Activated CD4-positive, alpha-beta T cell treated with anti-CD3 and anti-CD28 coated beads, Interleukin-2, amount 50 U/mL, for 24 hours (primary cell): ENCODE results near the gene TDP1.

Experiments used
- DNase-seq, 2 donors: peaks; one replicate each; pipeline ENCODE4 v3.0.0-alpha.2; 2020; ENCODE audit warnings: low read depth in 1 of 2, low spot score in 1 of 2

The TDP1 gene

DNA sequence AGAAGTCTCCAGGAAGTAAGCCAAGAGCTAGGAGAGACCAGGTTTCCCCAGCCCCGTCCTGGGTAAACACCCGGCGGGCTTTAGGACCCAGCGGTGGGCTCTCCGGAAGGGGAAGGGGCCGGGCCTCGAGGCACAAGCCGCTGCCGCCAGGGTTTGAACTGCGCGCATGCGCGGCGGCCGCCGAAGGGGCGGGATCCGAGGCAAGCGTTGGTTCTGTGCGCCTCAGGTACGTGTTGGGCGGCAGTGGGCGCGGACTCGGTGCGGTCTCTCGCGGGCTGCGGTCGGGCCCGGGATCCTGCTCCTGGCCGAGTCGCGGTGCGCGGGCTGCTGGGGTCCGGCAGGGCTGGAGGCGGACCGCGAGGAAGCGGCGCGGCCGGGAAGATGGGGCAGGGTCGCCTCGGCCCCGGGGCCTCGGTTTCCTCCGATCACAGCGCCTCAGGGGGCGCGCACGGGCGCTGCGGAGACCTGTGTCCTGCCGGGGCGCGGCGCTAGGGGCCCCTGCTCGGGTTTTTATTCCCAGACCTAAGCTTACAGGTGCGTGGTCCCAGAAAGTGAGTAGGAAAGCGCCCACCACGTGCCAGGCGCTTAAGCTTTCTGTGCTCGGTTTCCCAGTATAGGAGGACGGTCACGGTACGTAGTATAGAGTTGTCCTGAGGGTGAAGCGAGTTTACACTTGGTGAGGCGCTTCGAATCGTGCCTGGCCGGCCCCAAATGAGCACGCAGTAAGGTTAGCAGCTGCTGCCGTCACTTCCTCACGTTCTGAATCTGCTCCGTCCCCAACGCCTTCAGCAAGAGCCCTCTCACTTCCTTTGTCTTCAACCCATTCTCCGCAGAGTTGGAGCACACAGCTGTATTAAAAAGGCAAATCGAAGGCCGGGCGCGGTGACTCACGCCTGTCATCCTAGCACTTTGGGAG, at the start of gene TDP1:
Gene TDP1 (plus strand): TSS at position 183 of the 916 bp plus-strand sequence. CDS start 7,188 bp downstream, outside the sequence.
- peak; percentile 88 to 95 for DNase-seq

DNA sequence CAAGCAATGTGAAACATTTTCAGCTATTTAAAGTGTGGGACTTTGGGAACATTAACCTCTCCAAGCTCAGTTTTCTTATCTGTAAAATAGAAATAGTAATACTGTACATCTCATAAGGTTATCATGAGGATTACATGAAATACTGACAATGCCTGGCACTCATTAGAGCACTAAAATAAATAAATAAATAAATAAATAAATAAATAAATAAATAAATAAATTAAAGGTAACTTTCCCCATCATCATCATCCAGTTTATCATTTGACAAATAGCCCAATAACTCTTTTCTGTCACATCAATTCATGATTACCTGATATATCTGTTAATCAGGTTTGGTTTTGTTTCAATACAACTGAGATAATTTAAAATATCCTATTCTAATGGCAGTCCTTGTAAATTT, 49.7 kb upstream of the TDP1 start:
- no peak for DNase-seq

DNA sequence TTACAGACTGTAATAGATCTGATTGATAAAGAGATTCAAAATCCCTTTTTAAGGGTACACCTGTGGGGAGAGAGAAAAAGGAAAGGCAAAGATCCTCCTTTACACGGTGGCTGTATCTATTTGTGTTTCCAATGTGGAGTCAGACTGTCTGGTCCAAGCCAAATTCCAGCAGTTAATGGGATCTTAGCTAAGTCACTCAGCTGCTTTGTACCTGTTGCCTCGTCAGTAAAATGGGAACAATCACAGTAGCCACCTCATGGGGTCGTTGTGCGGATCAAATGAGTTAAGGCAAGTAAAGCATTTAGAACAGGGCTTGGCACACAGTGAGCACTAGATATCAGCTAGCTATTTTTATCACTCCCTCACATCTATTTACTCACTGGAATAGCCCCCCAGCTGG, 48.1 kb upstream of the TDP1 start:
- DNase-seq: no peak

DNA sequence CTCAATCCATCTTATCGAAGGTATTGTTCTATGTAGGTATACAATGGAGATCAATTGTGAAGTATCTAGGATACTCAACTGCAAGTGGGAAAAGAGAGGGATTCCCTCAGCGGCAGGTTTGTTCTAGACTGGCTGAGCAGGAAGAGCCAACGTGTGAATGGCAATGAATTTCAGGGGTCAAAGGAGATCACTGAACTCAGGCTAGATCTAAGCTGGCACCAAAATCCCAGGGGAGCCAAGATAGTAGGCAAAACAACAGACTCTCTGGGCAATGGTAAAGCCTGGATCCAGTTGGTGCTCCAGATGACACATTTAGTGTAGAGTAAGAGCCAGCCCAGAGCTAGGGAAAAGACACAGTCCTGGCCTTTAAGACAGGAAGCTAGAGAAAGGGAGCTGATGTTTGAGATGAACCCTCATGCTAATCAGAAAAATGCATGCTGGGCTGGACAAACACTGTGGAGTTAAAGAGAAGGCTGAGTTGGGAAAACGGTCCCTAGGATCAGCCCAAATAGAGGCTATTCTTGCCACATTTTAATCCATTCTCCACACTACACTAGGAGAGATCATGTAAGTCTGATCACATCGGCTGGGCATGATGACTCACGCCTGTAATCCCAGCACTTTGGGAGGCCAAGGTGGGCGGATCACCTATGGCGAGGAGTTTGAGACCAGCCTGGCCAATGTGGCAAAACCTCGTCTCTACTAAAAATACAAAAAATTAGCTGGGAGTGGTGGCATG, 46.8 kb upstream of the TDP1 start:
- DNase-seq: no peak

DNA sequence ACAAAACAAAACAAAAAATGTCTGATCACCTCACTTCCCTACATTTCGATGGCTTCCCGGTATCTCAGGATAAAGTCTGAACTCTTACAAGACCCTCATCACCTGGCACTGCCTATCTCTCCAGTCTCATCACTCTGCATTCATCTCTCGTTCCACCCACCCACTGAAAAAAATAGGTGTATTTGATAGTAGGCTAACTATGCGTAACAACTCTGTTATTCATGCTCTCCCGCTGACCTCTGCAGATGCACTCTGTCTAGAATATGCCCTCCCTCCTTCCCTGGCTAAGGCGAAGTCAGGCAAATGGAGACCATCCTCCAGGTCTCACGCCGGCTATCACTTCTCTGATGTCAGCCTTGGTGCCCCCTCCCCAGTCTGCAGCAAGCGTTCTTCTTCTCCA, 46.1 kb upstream of the TDP1 start:
- DNase-seq: no peak

DNA sequence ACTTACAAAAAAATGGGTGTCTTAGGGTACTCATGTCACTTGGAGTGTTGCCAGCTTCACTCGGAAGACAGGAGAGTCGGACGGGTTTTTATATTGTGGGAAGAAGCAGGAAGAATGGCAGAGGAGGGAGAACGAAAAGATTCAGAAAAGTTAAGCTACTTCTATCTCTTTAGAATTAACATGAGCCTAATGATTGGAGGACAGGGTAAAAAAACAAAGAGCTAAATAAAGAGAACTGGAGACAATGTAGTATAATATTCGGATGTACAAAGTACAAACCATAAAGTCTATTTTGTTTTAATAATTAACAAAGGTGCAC, 45.1 kb upstream of the TDP1 start:
- no peak for DNase-seq

DNA sequence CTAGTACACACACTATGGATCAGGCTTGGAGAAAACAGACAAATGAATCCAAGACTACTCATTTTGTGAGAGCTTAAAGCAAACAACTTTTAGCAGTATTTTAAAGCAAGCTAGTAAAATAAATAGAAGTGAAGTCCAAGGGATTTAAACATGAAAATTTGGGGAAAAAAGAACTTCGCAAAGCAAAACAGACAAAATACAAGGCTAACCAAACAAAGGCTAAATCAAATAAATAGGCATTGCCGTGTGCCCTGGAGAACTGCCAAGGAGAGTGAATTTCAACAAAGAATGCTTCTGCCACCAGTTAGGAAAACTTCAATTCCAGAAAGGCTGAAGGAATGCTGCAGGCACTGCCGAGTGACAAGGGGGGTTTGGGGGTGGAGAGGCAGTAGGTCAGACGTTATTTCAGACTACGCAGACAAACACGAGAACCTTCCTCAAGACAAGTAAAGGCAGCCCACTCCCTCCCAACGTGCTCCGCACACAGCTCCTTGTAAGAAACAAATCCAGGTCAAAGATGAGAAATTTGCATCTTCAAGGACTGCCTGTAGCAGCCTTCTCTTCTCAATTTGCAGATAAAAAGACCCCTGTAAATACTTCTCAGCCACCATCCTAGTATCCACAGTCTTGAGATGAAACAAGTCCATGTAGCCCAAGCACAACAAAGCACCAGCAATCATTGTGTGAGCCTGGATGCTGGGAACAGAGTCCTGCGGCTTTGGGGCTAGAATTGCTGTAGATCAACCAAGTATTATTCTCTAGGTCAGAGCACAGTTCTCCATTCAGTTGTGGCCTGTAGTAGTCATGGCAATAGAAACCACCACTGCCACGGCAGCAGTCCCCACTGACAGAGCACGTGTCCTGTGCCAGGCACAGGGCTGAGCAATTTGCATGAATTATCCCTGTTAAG, 44.5 kb upstream of the TDP1 start:
- DNase-seq: no peak

DNA sequence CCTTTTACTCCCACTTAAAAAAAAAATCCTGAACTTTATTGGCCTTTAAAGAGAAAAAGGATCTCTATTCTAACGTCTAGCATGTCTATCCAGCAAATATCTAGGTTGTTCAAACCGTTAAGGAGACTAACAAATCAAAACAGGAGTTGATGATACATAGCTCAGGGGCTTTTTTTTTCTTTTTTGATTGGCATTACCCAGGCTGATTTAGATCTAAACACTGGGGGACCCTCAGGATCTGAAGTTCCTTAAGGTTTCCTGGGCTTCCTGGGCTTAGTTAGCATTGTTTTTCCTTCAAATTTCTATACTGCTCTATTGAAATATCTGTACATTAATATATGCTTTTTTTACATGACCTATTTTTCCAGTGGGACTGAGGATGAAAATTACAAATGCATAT, 43.5 kb upstream of the TDP1 start:
- DNase-seq: no peak

DNA sequence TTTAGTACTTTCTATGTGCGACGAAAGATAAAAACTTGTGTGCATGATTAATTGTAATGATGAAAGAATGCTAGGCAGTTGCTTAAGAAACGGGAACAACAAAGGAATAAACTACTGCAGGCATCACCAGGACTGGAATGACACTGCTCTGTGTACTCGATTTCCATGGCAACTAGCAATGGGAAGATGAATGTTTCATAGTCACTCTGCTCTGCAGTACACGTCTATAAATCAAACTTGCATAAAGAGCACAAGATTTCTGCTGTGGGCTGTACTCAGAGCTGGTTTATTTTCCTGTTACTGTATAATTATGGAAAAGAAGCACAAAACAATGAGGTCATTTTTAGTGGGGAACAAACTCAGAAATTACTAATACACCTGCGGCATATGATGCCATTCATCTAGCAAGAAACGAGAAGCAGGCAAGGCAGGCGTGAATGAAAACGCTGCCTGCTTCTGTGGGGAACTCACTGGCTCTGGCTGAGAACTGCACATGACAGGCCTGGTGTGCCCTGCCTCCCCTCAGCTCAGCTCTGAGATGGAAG, 43.0 kb upstream of the TDP1 start:
- no peak for DNase-seq

DNA sequence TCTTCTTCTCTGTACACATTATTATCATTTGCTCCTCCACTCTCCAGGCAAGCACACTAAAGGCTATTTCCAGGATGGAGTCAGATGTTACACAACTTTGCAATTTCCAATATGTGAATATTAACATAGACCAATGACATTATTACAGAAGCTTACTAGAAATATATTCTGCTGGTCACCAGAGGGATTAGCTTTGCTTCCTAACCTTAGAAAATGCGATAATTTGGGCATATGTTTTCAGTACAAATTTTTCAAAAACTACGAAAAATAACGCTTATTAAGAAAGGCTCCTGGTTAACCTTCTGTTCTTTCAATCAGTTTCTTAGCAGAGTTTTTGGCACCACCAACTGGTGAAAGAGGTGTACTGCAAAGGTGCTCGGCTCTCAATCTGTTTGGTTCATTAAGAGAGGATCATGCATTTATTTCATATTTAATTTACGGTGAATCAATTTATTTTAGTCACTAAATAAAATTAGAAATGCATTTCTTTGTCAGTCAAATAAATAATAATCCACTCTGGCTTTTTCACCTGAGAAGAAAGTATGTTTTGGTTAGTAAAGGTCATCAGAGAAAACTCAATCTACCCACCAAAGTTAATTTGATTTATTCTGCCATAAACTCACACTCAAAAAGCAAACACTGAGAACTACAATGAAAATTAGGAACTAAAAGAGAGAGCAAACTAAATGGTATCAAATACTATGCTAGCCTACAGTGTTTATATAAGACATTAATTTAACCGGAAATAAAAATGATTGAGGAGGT, 40.4 kb upstream of the TDP1 start:
- peak; percentile 44 to 51 for DNase-seq

DNA sequence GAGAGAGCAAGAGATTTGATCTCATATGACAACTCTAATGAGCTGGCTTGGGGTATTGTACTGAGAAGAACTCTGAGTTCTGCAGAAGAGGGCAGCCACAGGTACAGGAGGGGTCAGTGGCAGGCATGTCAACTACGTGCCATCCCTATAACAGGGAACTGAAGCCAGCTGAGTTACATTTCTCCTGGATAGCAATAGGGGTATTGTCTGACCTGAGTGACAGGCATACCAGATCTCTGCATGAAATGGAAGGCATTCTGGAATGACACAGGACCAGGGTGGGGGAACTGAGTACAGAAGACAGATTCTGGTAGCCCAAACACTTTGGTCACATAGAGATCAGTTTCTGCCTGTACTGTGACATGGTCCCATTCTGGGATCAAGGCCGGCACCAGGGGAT, 37.0 kb upstream of the TDP1 start:
- DNase-seq: no peak

DNA sequence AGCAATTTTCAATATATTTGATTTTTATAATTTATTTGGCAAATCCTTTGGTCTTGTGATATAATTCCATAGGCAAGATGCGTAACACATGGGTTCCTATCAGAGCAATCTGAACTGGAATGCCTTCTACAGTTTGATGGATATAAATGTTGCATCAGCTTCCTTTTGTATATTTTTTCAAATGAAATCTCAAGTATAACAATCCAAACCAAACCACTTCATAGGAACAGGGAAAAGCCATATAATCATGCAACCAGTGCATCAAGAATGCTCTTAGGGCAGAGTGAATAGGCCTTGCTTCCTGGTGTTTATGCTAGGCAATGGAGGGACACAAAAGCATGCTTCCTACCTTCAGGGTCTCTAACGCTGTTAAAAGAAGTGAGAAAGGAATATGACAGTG, 35.7 kb upstream of the TDP1 start:
- no peak for DNase-seq

DNA sequence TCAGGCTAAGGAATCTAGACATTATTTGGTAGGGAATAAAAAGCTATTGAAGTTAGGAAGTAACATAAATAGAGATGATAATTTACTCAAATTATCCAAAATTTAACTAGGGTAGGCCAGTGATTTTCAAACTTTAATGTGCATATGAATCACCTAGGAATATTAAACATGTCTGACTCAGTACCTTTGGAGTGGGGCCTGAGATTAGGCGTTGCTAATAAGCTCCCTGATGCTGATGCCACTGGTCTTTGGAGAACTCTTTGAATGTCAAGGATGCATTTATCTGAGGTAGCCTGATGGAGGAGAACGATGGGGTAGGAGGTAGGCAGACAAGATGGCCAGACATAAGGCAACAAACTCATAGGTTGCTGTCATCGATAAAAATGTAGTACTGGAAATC, 34.4 kb upstream of the TDP1 start:
- DNase-seq: no peak

DNA sequence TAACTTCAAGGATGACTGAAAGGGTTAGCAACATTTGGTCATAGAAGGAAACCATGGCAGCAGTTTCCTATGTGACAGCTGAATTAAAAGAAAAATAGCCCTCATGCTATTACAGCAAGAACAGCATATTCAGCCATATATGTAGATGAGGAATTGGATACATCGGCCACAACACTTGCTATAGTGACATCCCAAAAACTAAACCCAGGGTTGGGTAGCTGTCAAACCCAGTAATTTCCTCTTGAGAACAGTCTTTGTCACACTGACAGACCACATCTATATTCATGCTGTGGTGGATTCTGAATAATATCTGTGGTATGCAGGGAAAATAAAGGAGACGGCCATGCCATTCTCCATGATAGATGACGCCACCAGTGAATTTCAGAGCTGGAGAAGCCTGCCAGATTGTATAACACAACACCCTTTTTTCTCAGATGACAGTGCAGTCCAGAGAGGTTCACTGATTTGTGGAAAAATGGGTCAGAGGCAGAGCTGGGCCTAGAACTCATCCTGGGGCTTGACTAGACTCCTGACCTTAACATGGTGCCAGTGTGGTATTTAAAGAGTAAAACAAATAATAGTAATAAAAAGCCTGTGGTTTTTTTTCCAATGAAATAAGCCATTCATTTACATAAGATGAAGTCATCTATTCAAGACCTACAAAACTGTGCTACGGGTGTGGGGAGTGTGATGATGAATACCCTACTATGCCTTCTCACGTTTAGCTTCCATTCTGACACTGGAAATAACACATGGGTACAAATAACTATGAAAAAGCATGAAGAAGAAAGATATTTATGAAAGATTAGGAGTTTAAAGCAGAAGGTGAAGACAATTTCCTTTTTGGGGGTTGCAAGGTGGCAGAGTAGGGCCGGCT, 33.5 kb upstream of the TDP1 start:
- no peak for DNase-seq

DNA sequence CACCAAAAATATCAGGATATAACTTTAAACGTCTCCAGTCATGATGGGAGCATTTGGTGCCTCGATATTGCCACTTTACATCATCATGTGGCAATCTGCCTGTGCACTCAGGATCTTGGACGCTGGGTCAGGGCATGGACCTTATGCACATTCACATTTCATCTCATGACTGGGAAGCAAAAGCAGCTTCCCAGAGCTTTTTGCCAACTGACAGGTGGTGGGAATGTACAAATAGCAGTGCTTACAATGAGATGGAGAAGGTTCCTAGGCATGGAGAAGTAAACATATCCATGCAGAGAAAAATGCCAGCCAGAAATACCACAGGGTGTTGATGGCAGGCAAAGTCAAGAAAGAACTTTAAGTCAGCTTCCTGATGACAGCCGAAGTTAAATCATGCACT, 31.5 kb upstream of the TDP1 start:
- DNase-seq: no peak

DNA sequence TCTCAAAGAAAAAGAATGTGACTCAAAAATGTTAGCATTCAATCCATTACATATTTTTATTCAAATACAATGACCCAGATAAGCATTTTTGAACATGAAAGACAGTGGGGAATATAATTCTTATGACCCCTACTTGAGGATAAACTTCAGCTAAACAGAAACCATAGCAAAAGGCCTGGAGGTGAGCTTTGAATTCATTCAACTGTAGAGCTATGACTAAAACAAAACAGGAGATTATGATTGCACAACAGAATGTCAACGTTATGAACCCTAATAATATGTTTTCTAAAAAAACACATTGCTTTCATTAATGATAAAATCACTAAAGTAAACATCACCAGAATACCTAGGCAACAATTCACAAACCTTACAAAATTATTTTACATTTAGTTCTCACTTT, 29.0 kb upstream of the TDP1 start:
- no peak for DNase-seq

DNA sequence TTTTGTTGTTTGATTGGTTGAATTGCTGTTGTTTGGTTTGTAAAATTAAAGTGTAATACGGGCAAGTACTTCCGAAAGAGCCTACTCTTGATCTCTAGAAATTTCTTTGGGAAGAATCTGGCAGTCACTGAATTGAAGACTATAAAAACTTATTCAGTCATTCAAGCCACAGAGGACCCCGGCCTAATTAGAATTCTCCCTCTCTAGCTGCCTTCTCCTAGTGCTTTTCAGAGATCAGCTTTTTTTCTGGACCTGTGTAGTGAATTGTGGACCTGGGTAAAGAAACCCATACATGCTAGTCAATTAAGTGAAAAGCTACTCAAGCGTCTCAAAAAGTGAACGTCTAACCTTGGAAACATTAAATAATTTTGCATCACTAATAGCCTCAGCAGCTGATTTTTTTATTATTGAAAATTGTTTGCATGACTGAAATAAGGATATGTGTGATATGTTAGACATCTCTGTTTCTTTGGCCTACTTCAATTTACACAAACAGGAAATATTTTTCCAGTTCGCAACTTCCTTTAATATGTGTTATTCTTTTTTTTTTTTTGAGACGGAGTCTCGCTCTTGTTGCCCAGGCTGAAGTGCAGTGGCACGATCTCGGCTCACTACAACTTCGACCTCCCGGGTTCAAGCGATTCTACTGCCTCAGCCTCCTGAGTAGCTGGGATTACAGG, 28.4 kb upstream of the TDP1 start:
- DNase-seq: no peak

DNA sequence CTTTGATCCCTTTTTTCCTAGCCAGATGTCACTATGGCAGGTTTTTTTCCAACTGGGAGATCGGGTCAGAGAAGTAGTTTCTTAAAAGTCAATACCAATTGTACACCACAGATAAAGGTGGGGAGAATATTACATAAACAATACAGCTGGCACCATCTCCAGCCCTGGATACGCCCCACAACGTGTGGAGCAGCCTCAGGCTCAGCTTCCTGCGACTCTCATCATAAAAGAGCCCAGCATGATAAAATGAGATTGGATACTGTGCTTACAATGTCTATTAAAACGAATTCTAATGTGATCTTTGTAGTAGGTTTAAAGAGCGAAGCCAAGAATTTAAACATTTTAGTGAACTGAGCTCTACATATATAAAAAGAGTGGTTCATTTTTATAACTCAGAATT, 22.7 kb upstream of the TDP1 start:
- no peak for DNase-seq

DNA sequence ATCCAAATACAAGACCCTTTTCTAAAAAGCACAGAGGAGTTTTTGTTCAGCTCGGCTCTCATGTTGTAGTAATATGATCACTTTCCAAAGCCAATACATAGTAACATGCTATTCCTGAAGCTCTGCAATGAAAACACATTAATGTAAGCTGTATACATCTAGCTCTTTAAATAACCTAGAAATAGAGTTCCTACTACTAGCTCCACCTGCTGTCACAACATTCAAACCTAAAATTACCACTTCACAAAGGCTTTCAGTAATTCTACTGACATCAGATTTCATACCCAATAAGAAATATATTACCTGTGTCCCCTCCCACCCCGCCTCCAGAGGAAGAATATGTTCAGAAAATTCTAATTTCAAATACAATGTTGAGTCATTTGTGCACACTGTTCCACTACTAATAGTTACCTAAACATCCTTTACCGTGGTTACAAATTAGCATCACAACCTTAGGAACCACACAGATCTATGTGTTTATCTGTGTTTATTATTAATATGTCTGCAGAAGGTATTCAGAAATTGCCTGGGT, 19.0 kb upstream of the TDP1 start:
- no peak for DNase-seq
